KMS-11 (cell line): ENCODE measurements around the gene ACAT2.

Experiments used
- H2AFZ ChIP-seq: fragments of 200-600 bp; sonication (generic); 2 replicates; pipeline ENCODE4 v1.6.1; 2016; ENCODE audit warnings: antibody characterized with exemption, mixed run types, low read depth
- H3K27ac ChIP-seq: fragments of 200-600 bp; sonication (generic); 2 replicates; pipeline ENCODE4 v1.6.1; 2016; ENCODE audit warnings: mild to moderate bottlenecking, mixed run types
- H3K27me3 ChIP-seq: fragments of 200-600 bp; sonication (generic); 2 replicates; pipeline ENCODE4 v1.6.1; 2017; ENCODE audit warnings: mild to moderate bottlenecking, low read depth, mixed run types, moderate library complexity; ENCODE audit not compliant: insufficient read depth
- H3K36me3 ChIP-seq: fragments of 200-600 bp; sonication (generic); 2 replicates; pipeline ENCODE4 v1.6.1; 2017; ENCODE audit warnings: mild to moderate bottlenecking, mixed run types; ENCODE audit not compliant: insufficient read depth
- H3K4me1 ChIP-seq: fragments of 200-600 bp; sonication (generic); 2 replicates; pipeline ENCODE4 v1.6.1; 2016; ENCODE audit warnings: mild to moderate bottlenecking, low read depth, mixed run types; ENCODE audit not compliant: poor library complexity, severe bottlenecking
- H3K4me2 ChIP-seq: fragments of 200-600 bp; sonication (generic); 2 replicates; pipeline ENCODE4 v1.7.0; 2016; ENCODE audit warnings: mild to moderate bottlenecking, mixed run types
- H3K4me3 ChIP-seq: fragments of 200-600 bp; sonication (generic); IDR thresholded peaks from 2 replicates; pipeline ENCODE4 v1.6.1; 2017; ENCODE audit warnings: low read depth, low read length, mixed read lengths; ENCODE audit not compliant: insufficient read depth
- H3K79me2 ChIP-seq: fragments of 200-600 bp; sonication (generic); 2 replicates; pipeline ENCODE4 v1.6.1; 2016; ENCODE audit warnings: low read depth, mixed run types; ENCODE audit not compliant: insufficient read depth
- H3K9ac ChIP-seq: fragments of 200-600 bp; sonication (generic); 2 replicates; pipeline ENCODE4 v1.6.1; 2016; ENCODE audit warnings: mild to moderate bottlenecking, mixed run types
- H4K20me1 ChIP-seq: fragments of 200-600 bp; sonication (generic); 2 replicates; pipeline ENCODE4 v1.6.1; 2016; ENCODE audit warnings: mild to moderate bottlenecking, mixed run types; ENCODE audit not compliant: insufficient read depth
- TF ChIP-seq, protein P1 (sequence below): fragments of 200-600 bp; sonication (generic); conservative IDR thresholded peaks from 2 replicates; pipeline ENCODE4 v1.6.1; 2017; ENCODE audit warnings: low read depth, mild to moderate bottlenecking, antibody characterized with exemption, low read length, moderate library complexity, mixed read lengths

The ACAT2 gene

GRCh38 chr6:159761129-159761872, 544 bp upstream of the ACAT2 start:
- Histone ChIP-seq H3K27ac (peak overlapping the region; percentile 82), H3K4me2 (peak overlapping the region; percentile 88), H3K27me3 (no peaks in the 10 kb centered on the region), H3K9ac (peak overlapping the region; percentile 82), H3K79me2 (no peaks in the 10 kb centered on the region), H3K36me3 (no peaks in the 10 kb centered on the region), H4K20me1 (no peaks in the 10 kb centered on the region), H3K4me1 (peaks cover 13% of the 10 kb centered on the region), H2AFZ (peak overlapping the region; percentile 95), H3K4me3 (no peak overlapping the region)
- TF ChIP-seq, protein P1, sequence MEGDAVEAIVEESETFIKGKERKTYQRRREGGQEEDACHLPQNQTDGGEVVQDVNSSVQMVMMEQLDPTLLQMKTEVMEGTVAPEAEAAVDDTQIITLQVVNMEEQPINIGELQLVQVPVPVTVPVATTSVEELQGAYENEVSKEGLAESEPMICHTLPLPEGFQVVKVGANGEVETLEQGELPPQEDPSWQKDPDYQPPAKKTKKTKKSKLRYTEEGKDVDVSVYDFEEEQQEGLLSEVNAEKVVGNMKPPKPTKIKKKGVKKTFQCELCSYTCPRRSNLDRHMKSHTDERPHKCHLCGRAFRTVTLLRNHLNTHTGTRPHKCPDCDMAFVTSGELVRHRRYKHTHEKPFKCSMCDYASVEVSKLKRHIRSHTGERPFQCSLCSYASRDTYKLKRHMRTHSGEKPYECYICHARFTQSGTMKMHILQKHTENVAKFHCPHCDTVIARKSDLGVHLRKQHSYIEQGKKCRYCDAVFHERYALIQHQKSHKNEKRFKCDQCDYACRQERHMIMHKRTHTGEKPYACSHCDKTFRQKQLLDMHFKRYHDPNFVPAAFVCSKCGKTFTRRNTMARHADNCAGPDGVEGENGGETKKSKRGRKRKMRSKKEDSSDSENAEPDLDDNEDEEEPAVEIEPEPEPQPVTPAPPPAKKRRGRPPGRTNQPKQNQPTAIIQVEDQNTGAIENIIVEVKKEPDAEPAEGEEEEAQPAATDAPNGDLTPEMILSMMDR = no peak

GRCh38 chr6:159762681-159763293, 942 bp downstream of the ACAT2 start:
- Histone ChIP-seq H3K4me2 (peak overlapping the region; percentile 58), H3K27me3 (no peaks in the 10 kb centered on the region), H3K79me2 (no peaks in the 10 kb centered on the region), H3K4me3 (no peak overlapping the region), H3K4me1 (peaks cover 13% of the 10 kb centered on the region), H4K20me1 (no peaks in the 10 kb centered on the region), H2AFZ (peak overlapping the region; percentile 90), H3K36me3 (no peaks in the 10 kb centered on the region), H3K9ac (peak overlapping the region; percentile 82; the same call in 1 of the 2 replicates), H3K27ac (peak overlapping the region; percentile 40; the same call in 1 of the 2 replicates)
- TF ChIP-seq, protein P1 = no peak

DNA sequence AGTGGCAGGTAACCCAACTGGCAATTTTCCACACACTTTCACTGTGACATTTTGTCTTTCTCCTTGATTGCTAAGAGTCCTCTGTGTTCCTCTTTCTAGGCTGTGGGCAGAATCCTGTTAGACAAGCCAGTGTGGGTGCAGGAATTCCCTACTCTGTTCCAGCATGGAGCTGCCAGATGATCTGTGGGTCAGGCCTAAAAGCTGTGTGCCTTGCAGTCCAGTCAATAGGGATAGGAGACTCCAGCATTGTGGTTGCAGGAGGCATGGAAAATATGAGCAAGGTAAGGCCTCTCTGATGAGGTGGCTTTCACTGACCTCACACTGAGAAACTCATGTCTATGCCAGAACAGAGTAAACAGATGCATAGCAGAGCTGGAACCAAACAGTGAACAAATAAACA, 5.1 kb downstream of the ACAT2 start:
- TF ChIP-seq, protein P1 = no peak
- Histone ChIP-seq H3K9ac (no peak overlapping the region), H3K27me3 (no peaks in the 10 kb centered on the region), H4K20me1 (no peaks in the 10 kb centered on the region), H3K27ac (no peak overlapping the region), H3K4me1 (no peaks in the 10 kb centered on the region), H2AFZ (no peak overlapping the region), H3K4me3 (no peak overlapping the region), H3K36me3 (peaks cover 6% of the 10 kb centered on the region; the same call in 1 of the 2 replicates), H3K79me2 (no peaks in the 10 kb centered on the region), H3K4me2 (no peak overlapping the region)

DNA sequence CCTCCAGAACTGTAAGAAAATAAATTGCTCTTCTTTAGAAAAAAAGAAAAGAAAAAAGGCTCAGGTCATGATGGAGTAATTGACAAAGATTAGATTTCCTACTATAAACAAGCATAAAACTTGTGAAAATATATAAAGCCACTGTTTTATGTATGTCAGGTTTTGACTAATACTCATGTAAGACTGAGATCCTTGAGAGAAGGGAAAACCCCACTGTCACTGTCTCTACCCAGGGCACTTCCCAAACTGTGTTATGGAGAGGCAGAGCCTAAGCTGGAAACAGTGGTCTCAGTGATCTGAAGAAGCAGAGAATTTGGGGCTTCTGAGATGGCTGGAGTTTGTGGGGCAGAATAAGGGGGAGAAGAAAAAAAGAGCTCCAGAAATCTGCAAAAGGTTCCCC, 7.6 kb downstream of the ACAT2 start:
- no peaks in the 10 kb centered on the region for H3K27me3 ChIP-seq
- H3K4me2 ChIP-seq = no peak overlapping the region
- no peaks in the 10 kb centered on the region for H3K4me1 ChIP-seq
- no peak overlapping the region for H2AFZ ChIP-seq
- H3K36me3 ChIP-seq = peaks cover 6% of the 10 kb centered on the region; the same call in 1 of the 2 replicates
- H3K79me2 ChIP-seq = no peaks in the 10 kb centered on the region
- H3K27ac ChIP-seq = no peak overlapping the region
- H3K9ac ChIP-seq = no peak overlapping the region
- TF ChIP-seq, protein P1 = no peak
- no peak overlapping the region for H3K4me3 ChIP-seq
- H4K20me1 ChIP-seq = no peaks in the 10 kb centered on the region
